ENCODE measurements around the gene SLC6A7.

The SLC6A7 gene

GRCh38 chr5:150195736-150196485, 6.0 kb downstream of the SLC6A7 start:
- no peak for DNase-seq

- DNase-seq = no peak
These were observed 6.7 kb downstream of the SLC6A7 start for GRCh38 chr5:150196514-150196913.

- DNase-seq = no peak
These were observed 7.1 kb downstream of the SLC6A7 start for GRCh38 chr5:150196986-150197385.

- DNase-seq = no peak
These were observed 7.6 kb downstream of the SLC6A7 start for GRCh38 chr5:150197476-150197875.

GRCh38 chr5:150202501-150202900, 12.6 kb downstream of the SLC6A7 start:
- DNase-seq = no peak

- DNase-seq = no peak
These were observed 14.1 kb downstream of the SLC6A7 start for GRCh38 chr5:150203832-150204589.

GRCh38 chr5:150204590-150204960, 14.7 kb downstream of the SLC6A7 start:
- DNase-seq = no peak

- DNase-seq = no peak
These were observed 16.4 kb downstream of the SLC6A7 start for GRCh38 chr5:150206098-150206778.

GRCh38 chr5:150206779-150207115, 16.9 kb downstream of the SLC6A7 start:
- no peak for DNase-seq

GRCh38 chr5:150208187-150209098, 18.6 kb downstream of the SLC6A7 start:
- DNase-seq = no peak

GRCh38 chr5:150209099-150209635, 19.3 kb downstream of the SLC6A7 start:
- DNase-seq = peak; percentile 35

- DNase-seq = no peak
These were observed 20.8 kb downstream of the SLC6A7 start for GRCh38 chr5:150210644-150211043.

GRCh38 chr5:150211156-150212030, 21.5 kb downstream of the SLC6A7 start:
- DNase-seq = no peak

GRCh38 chr5:150213530-150213929, 23.7 kb downstream of the SLC6A7 start:
- no peak for DNase-seq

GRCh38 chr5:150214289-150214688, 24.4 kb downstream of the SLC6A7 start:
- no peak for DNase-seq

- DNase-seq = no peak
These were observed 26.4 kb downstream of the SLC6A7 start for GRCh38 chr5:150215979-150216944.

GRCh38 chr5:150217038-150217437, 27.2 kb downstream of the SLC6A7 start:
- DNase-seq = no peak

GRCh38 chr5:150217873-150218692, 28.2 kb downstream of the SLC6A7 start:
- peak; percentile 78 for DNase-seq

GRCh38 chr5:150218693-150219035, 28.8 kb downstream of the SLC6A7 start:
- DNase-seq = no peak

Measured in CD4-positive, alpha-beta T cell treated with Interleukin-17A for 1 hour (primary cell).